LNCAP (cell line): ENCODE data around the gene C11orf24.

Experiments used
- CTCF ChIP-seq: fragments of 450-650 bp; IDR thresholded peaks from 2 replicates; pipeline ENCODE4 v1.5.1; 2017; ENCODE audit warnings: mild to moderate bottlenecking

Gene C11orf24

GRCh38 chr11:68296344-68297051, 24.7 kb upstream of the C11orf24 start:
- TF ChIP-seq CTCF = no peak

DNA sequence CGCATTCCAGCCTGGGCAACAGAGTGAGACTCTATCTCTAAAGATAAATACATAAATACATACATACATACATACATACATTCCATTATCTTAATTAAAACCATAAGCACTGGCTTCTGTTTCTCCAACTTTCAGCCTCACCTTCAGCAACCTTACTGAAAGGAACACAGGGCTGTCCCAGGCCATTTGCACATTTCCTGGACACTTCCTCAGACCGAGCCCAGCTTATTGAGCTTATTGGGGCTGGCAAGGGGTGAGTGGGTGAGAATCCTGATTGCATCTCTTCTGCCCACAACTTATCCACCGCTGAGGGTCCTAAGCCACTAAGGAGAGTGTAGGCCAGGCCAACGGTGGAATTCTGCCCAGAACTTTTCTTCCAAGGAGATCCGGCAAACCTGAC, 24.2 kb upstream of the C11orf24 start:
- no peak for TF ChIP-seq CTCF

DNA sequence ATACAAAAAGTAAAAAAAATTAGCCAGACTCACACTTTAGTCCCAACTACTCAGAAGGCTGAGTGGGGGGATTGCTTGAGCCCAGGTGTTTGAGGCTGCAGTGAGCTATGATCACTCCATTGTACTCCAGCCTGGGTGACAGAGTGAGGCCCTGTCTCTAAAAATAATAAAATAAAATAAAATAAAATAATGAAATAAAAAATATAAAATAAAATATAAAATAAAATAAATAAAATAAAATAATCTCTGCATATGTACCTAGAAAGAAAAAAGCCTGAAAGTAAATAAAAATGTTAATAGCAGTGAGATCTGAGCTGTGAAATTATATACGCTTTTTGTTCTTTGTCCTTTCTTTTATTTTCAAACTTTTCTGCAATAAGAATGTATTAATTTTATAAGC, 23.5 kb upstream of the C11orf24 start:
- no peak for TF ChIP-seq CTCF

- no peak for TF ChIP-seq CTCF
These were observed 21.9 kb upstream of the C11orf24 start for GRCh38 chr11:68293708-68294107.

DNA sequence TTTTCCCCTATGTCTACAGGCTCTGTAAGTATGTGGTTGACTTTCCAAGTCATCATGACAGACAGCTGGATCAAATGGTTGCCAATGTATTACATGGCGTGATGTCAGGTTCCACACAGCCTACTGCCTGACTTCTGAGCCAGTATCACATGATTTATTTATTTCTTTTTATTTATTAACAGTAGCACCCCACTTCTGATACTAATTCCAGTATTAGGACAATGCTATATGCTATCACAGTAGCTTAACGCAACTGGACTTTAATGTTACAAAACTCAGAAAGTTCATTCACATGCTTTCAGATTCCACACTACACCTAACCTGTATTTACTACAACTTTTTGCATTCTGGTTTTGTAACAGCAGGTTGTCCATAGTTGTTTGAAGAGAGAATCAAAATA, 17.7 kb upstream of the C11orf24 start:
- no peak for TF ChIP-seq CTCF

GRCh38 chr11:68287419-68287818, 15.6 kb upstream of the C11orf24 start:
- TF ChIP-seq CTCF = no peak

DNA sequence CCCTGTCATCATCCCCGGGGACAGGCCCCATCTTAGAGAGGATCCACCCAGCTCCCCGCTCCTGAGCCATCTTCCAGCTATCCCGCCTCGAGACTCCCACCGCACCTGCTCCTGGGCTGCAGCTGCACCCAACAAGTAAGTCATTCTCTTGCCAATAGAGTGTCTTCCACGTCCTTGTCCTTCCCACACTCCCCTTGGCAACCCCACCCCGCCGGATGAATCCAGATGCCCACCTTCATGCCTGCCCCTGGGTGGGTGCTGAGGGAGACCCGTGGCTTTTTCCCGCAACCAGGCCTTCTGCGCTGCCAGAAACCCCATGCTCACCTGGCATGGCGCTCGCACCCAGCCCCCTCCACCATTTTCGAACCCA, 11.1 kb upstream of the C11orf24 start:
- no peak for TF ChIP-seq CTCF
